C4-2B (cell line): ENCODE results near the gene ACSM3.

Experiments
- CTCF ChIP-seq: fragments of 450-650 bp; conservative IDR thresholded peaks from 2 replicates; pipeline ENCODE4 v1.5.1; 2017; ENCODE audit warnings: mild to moderate bottlenecking
- ZFX ChIP-seq: fragments of 450-650 bp; IDR thresholded peaks from 2 replicates; pipeline ENCODE4 v1.6.1; 2017

- no peak for TF ChIP-seq CTCF
- TF ChIP-seq ZFX, result no peak
Measured at GRCh38 chr16:20844588-20844987, 80.8 kb downstream of the ACSM3 start.
